Myocyte (in vitro differentiated cells): ENCODE results near the gene GCGR. TPM values are rescaled to one million over a fixed set of nuclear protein-coding genes. Genes with fewer than 3 reads are reported as not detected.
"Not testable (repeated sequence)": the region's sequence is repeated elsewhere in the genome, so short reads cannot be mapped to it uniquely, and the experiment has no call there.

Source experiments
- DNase-seq: peaks from one replicate; pipeline ENCODE4 v3.0.0-alpha.2; 2012; ENCODE audit warnings: low read depth
- total RNA-seq: library from RNA; depleted of rRNA; stranded (reverse); fragments of >200 nt; gene quantifications from 2 replicates; pipeline ENCODE4 v1.2.3, GENCODE V29; 2014

The GCGR gene
- total RNA-seq, 1 donor from 2014 or later = not detected

- DNase-seq = peak; percentile 68
Measured at GRCh38 chr17:81831957-81832607, 28.1 kb downstream of the GCGR start.

- peak; percentile 45 for DNase-seq
Measured at GRCh38 chr17:81832608-81833159, 28.7 kb downstream of the GCGR start.

GRCh38 chr17:81833160-81833920 is 29.4 kb downstream of the GCGR start, which contains the start of gene MCRIP1:
TSS of gene MCRIP1 (minus strand) at chr17:81833291. CDS start at chr17:81824506, 8,785 bp downstream.
- DNase-seq = peak; percentile 94

GRCh38 chr17:81833921-81834830 is 30.2 kb downstream of the GCGR start:
- no peak for DNase-seq

- peak; percentile 55 for DNase-seq
Measured at GRCh38 chr17:81834831-81835267, 30.9 kb downstream of the GCGR start, which contains the start of gene PPP1R27. TSS of gene PPP1R27 (minus strand) at chr17:81835050. CDS start at chr17:81834953, 97 bp downstream.

- DNase-seq = peak; percentile 96
Measured at GRCh38 chr17:81837641-81838040, 33.7 kb downstream of the GCGR start.

- DNase-seq = no peak
Measured at GRCh38 chr17:81838753-81839255, 34.9 kb downstream of the GCGR start.

- DNase-seq = no peak
Measured at GRCh38 chr17:81839301-81839700, 35.4 kb downstream of the GCGR start.

- DNase-seq = not testable (repeated sequence)
Measured at GRCh38 chr17:81840059-81840458, 36.1 kb downstream of the GCGR start.

GRCh38 chr17:81840826-81841778 is 37.2 kb downstream of the GCGR start:
- DNase-seq = peak; percentile 93

- no peak for DNase-seq
Measured at GRCh38 chr17:81841866-81842265, 37.9 kb downstream of the GCGR start.

- DNase-seq = no peak
Measured at GRCh38 chr17:81842378-81842724, 38.4 kb downstream of the GCGR start.

- peak; percentile 87 for DNase-seq
Measured at GRCh38 chr17:81842725-81843504, 39.0 kb downstream of the GCGR start.

GRCh38 chr17:81843713-81844326 is 39.9 kb downstream of the GCGR start:
- no peak for DNase-seq

- no peak for DNase-seq
Measured at GRCh38 chr17:81844327-81844851, 40.4 kb downstream of the GCGR start.

- no peak for DNase-seq
Measured at GRCh38 chr17:81844887-81845286, 40.9 kb downstream of the GCGR start.

- DNase-seq = no peak
Measured at GRCh38 chr17:81845361-81845760, 41.4 kb downstream of the GCGR start.
